Ovary (tissue), 9 donors: ENCODE data around the gene TSHZ2. TPM values are rescaled to one million over a fixed set of nuclear protein-coding genes. Genes with fewer than 3 reads are reported as not detected.

ENCODE experiments used
- DNase-seq, 5 donors: peaks; one replicate each; pipeline ENCODE4 v3.0.0-alpha.2; 2019 to 2020
- H3K27ac ChIP-seq, 2 donors: fragments of 200-600 bp; one replicate each; pipeline versions ENCODE4 v1.5.1 to v1.8.0; 2019 to 2022
- H3K27me3 ChIP-seq: fragments of 200-600 bp; one replicate; pipeline ENCODE4 v1.8.0; 2022
- H3K36me3 ChIP-seq: fragments of 200-600 bp; sonication (generic); one replicate; pipeline ENCODE4 v1.5.1; 2019
- H3K4me1 ChIP-seq: one replicate; pipeline ENCODE4 v1.8.1; 2013; ENCODE audit warnings: mild to moderate bottlenecking, moderate library complexity; ENCODE audit not compliant: insufficient read depth
- H3K4me3 ChIP-seq: fragments of 200-600 bp; sonication (generic); one replicate; pipeline ENCODE4 v1.5.1; 2017
- H3K9me3 ChIP-seq, 2 donors: fragments of 200-600 bp in 1 of 2; sonication (generic) in 1 of 2; one replicate each; pipeline versions ENCODE4 v1.5.1 to v1.8.1; 2013 to 2019; ENCODE audit warnings: mild to moderate bottlenecking in 1 of 2, moderate library complexity in 1 of 2
- EP300 ChIP-seq: sonication (generic); formaldehyde crosslinking; IDR thresholded peaks from one replicate; pipeline ENCODE4 v1.6.1; 2017; ENCODE audit warnings: antibody characterized with exemption
- POLR2A ChIP-seq: fragments of 450-650 bp; IDR thresholded peaks from one replicate; pipeline ENCODE4 v1.6.1; 2017; ENCODE audit warnings: antibody characterized with exemption, mild to moderate bottlenecking, moderate library complexity
- WGBS, 3 donors: extraction: QIAGEN DNeasy Blood & Tissue Kit in 1 of 3; methylation state at CpG; one replicate each; pipeline versions ENCODE4 v1.1.5 to v1.1.7; 2013 to 2017; 5-methylcytosine and 5-hydroxymethylcytosine counted together
- intact Hi-C, 4 donors: fragments of 100-400 bp; cut with DNase I; formaldehyde crosslinking; loops; one replicate each; pipeline versions ENCODE4 v1.11.0 to v1.15.1; 2022 to 2023
- polyA plus RNA-seq, 2 donors: library from polyadenylated mRNA; stranded (reverse); fragments of 200-250 nt in 1 of 2; fragments of 350-450 nt in 1 of 2; fragmentation: Illumina TruSeq in 1 of 2; extraction: RNeasy Lipid Tissue Mini Kit (QIAGEN cat#74804) in 1 of 2; gene quantifications; one replicate each; pipeline ENCODE4 v1.2.3, GENCODE V29; 2013 to 2014
- total RNA-seq, 7 donors: library from RNA; depleted of rRNA in 2 of 7; stranded (reverse); fragments of >200 nt in 2 of 7; fragmentation: NEBNext Ultra II Directional in 3 of 7; extraction: Animal tissue kit (Norgen Biotek cat#: 25700) in 3 of 7; gene quantifications; one replicate each; pipeline versions ENCODE4 v1.1.0 to v1.2.4, GENCODE V29; 2016 to 2023
- TF ChIP-seq, protein P1 (sequence below), 3 donors: fragments of 450-650 bp in 2 of 3; fragments of 200-600 bp in 1 of 3; IDR thresholded peaks; one replicate each; pipeline versions ENCODE4 v1.5.1 to v1.8.0; 2016 to 2022; ENCODE audit warnings: antibody characterized with exemption in 3 of 3, mild to moderate bottlenecking in 1 of 3
- donor health status: DM: no; HTN: no; CAD: no; lungs with moderate emphysema.
- donor health status: DM: no; HTN: no; CAD: no.
- donor health status: Bipolar disorder and iron deficiency.
- donor health status: DM: yes; HTN: yes; CAD: no.
- donor health status: DM: no; HTN: no; CAD: no.
- donor health status: DM: yes; HTN: yes; CAD: no.

The TSHZ2 gene
- total and polyA plus RNA-seq, 9 donors: 18.2 to 113 (median 40.2) TPM

DNA sequence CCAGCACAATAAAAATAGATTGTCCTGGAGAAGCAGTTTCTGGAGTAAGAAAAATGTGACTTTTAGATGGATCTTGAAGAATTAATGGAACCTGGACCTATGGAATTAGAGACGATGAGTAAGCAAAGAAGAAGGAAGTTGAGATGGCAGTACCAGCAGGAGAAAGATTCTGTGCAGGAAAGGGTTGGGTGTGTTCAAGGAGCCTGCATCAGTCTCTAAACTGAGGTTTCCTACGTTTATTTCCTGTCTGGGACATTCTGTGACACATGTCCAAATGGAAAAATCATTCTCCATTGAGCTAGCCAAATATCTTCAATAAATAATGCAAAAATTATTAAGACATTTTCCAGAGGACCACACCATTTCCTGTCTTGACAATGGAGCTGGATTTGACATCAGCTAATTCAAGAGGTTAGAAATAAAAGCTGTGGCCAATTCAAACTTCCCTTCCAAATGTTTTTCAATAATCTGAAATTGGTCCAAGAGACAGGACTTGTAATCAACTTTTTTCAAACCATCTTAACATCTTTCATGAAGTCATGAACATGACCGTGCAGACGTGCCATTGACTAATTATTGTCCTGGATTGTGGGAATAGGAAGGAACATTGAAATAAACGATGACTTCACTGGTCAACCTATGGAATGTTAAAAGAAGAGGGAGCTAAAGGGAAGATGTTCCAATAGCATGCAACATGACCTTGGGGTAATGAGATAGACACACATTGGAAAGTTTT is 423.2 kb downstream of the TSHZ2 start:
- Histone ChIP-seq H3K4me1 (no peaks in the 10 kb centered on the region), H3K27ac (no peak overlapping the region), H3K4me3 (no peak overlapping the region), H3K9me3 (no peaks in the 10 kb centered on the region), H3K27me3 (no peaks in the 10 kb centered on the region), H3K36me3 (no peaks in the 10 kb centered on the region)
- no peak for DNase-seq
- 75 to 88% (median 84%) methylated on average over 5 of the region's 5 CpGs for WGBS, 3 donors
- intact Hi-C loops: no loop called here
- TF ChIP-seq EP300: no peak
- TF ChIP-seq POLR2A: no peak
- TF ChIP-seq, protein P1, sequence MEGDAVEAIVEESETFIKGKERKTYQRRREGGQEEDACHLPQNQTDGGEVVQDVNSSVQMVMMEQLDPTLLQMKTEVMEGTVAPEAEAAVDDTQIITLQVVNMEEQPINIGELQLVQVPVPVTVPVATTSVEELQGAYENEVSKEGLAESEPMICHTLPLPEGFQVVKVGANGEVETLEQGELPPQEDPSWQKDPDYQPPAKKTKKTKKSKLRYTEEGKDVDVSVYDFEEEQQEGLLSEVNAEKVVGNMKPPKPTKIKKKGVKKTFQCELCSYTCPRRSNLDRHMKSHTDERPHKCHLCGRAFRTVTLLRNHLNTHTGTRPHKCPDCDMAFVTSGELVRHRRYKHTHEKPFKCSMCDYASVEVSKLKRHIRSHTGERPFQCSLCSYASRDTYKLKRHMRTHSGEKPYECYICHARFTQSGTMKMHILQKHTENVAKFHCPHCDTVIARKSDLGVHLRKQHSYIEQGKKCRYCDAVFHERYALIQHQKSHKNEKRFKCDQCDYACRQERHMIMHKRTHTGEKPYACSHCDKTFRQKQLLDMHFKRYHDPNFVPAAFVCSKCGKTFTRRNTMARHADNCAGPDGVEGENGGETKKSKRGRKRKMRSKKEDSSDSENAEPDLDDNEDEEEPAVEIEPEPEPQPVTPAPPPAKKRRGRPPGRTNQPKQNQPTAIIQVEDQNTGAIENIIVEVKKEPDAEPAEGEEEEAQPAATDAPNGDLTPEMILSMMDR (IDR thresholded peaks at IDR 0.05): no peak

DNA sequence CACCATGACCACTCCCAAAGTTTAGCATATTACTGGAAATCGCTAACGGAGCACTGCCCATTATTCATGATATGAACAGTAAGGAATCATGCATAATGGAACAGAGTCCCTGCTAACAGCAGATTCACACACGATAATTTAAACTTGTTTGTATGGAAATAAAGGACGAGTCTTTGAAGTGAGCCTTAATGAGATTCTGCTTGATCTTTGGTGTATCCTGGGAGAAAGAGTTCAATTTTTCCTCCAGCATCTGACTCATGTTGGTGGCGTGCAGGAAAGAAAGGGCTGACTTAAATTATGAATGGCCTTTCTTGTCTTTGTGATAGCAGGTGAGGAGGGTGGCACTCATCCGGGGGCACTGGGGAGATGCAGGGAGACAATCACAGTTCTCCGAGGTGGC is 426.9 kb downstream of the TSHZ2 start:
- H3K4me3 ChIP-seq: no peak overlapping the region
- TF ChIP-seq, protein P1 (IDR thresholded peaks at IDR 0.05): no peak
- TF ChIP-seq EP300 (no peak), POLR2A (no peak)
- WGBS, 3 donors: 88 to 92% (median 92%) methylated on average over 7 of the region's 7 CpGs
- H3K36me3 ChIP-seq: no peaks in the 10 kb centered on the region
- H3K4me1 ChIP-seq: no peaks in the 10 kb centered on the region
- no peak for DNase-seq
- H3K27ac ChIP-seq: no peak overlapping the region
- intact Hi-C loops: no loop called here
- no peaks in the 10 kb centered on the region for H3K9me3 ChIP-seq
- no peaks in the 10 kb centered on the region for H3K27me3 ChIP-seq

DNA sequence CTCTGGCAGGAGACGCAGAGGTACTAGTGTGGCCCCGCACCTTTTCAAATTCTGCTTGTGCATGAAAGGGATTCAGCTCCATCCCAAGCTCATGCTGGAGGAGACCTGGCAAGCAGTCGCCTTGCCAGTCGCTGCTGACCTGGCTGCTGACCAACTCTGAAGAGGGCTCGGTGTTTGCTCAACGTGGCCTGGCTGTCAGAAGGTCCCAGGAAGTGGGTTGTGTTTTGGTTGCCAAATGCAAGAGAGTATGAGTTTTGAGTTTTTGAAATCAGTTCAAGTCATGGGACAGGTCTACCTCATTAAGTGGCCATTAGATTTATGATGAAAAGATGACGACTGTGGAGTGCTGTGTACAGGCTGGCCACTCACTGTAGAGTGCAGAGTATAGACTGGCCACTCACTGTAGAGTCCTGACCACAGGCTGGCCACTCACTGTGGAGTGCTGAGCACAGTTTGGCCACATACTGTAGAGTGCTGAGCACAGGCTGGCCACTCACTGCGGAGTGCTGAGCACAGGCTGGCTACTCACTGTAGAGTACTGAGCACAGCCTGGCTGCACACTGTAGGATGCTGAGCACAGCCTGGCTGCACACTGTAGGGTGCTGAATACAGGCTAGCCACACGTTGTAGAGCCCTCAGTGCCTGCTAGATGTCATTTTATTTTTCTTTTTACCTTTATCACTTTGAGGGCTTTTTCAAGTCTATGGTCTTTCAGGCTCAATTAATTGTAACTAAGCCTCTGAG is 427.6 kb downstream of the TSHZ2 start:
- Histone ChIP-seq H3K36me3 (no peaks in the 10 kb centered on the region), H3K9me3 (no peaks in the 10 kb centered on the region), H3K4me1 (no peaks in the 10 kb centered on the region), H3K27ac (no peak overlapping the region), H3K27me3 (no peaks in the 10 kb centered on the region), H3K4me3 (no peak overlapping the region)
- intact Hi-C loops: no loop called here
- DNase-seq: no peak
- 64 to 77% (median 69%) methylated on average over 9 of the region's 9 CpGs for WGBS, 3 donors
- TF ChIP-seq, protein P1 (IDR thresholded peaks at IDR 0.05): no peak
- no peak for TF ChIP-seq EP300
- no peak for TF ChIP-seq POLR2A

DNA sequence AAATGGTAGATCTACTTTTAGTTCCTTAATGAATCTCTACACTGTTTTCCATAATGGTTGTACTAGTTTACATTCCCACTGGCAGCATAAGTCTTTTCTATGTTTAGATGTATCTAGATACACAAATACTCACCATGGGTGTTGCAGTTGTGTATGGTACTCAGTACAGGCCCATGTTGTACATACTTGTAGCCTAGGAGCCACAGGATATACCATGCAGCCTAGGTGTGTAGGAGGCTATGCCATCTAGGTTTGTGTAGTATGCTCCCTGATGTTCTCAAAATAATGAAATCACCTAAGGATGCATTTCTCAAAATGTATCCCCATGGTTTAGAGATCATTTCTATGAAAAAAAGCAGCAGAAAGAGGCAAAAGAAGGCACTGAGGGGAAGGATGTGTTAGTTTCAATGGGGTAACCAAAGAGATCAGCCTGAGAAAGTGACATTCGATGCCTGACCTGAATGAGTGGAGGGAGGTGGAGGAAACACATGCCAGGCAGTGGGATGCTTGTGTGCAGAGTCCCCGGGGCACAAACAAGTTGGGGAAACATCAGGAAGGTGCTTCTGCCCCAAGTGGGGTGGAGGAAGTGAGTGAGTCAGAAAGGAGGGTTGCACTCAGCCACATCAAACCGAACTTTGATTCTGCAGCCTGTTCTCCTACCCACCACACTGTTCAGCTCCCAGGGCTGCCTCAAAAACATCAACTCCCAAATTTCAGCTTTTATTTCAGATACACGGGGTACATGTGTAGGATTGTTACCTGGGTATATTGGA is 430.3 kb downstream of the TSHZ2 start:
- H3K27me3 ChIP-seq: no peaks in the 10 kb centered on the region
- H3K4me3 ChIP-seq: no peak overlapping the region
- intact Hi-C loops: no loop called here
- no peak overlapping the region for H3K27ac ChIP-seq
- no peaks in the 10 kb centered on the region for H3K4me1 ChIP-seq
- WGBS, 3 donors: 85 to 95% (median 92%) methylated on average over 4 of the region's 4 CpGs
- H3K9me3 ChIP-seq: no peaks in the 10 kb centered on the region
- H3K36me3 ChIP-seq: no peaks in the 10 kb centered on the region
- TF ChIP-seq EP300 (no peak), POLR2A (no peak)
- TF ChIP-seq, protein P1 (IDR thresholded peaks at IDR 0.05): no peak
- DNase-seq: no peak
